ENCODE results near the gene INS. TPM values are rescaled to one million over a fixed set of nuclear protein-coding genes. Genes with fewer than 3 reads are reported as not detected.

Gene INS
- total RNA-seq, 1 donor from 2014 or later, result not detected

DNA sequence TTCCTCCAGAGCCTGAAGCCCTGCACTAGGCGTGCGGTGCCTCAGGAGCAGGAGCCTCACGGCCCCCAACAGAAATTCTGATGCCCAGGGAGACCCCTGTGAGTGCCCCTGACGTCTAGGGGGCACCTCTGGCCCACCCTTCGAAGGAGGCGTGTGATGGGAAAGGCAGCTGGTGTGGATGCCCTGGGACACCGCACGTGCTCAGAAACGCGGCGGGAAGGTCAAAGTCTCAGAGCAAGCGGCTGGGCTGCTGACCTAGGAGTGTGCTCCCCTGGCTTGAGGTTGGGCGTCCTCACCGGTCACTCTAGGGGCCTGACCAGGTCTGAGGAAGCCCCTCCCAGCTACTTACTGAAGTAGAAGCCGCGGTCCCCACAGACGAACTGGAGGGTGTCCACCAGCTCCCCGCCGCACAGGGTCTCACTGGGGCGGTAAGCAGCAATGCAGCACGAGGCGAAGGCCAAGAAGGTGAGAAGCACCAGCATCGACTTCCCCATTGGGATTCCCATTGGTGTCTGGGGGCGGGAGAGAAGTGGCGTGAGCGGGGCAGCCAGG lies 25.9 kb downstream of the INS start:
- intact Hi-C loops (cut with DNase I), result no loop called here
- ATAC-seq (no peak), DNase-seq (no peak)
- no peak overlapping the region for H3K27ac ChIP-seq
- peaks cover 65% of the 10 kb centered on the region for H3K27me3 ChIP-seq (ENCODE audit: low read depth)
- H3K4me1 ChIP-seq, result peaks cover 9% of the 10 kb centered on the region
- no peak overlapping the region for H3K4me3 ChIP-seq
- no peaks in the 10 kb centered on the region for H3K9me3 ChIP-seq
- no peaks in the 10 kb centered on the region for H3K36me3 ChIP-seq
- TF ChIP-seq, protein P1, sequence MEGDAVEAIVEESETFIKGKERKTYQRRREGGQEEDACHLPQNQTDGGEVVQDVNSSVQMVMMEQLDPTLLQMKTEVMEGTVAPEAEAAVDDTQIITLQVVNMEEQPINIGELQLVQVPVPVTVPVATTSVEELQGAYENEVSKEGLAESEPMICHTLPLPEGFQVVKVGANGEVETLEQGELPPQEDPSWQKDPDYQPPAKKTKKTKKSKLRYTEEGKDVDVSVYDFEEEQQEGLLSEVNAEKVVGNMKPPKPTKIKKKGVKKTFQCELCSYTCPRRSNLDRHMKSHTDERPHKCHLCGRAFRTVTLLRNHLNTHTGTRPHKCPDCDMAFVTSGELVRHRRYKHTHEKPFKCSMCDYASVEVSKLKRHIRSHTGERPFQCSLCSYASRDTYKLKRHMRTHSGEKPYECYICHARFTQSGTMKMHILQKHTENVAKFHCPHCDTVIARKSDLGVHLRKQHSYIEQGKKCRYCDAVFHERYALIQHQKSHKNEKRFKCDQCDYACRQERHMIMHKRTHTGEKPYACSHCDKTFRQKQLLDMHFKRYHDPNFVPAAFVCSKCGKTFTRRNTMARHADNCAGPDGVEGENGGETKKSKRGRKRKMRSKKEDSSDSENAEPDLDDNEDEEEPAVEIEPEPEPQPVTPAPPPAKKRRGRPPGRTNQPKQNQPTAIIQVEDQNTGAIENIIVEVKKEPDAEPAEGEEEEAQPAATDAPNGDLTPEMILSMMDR (IDR thresholded peaks at IDR 0.05), result no peak

DNA sequence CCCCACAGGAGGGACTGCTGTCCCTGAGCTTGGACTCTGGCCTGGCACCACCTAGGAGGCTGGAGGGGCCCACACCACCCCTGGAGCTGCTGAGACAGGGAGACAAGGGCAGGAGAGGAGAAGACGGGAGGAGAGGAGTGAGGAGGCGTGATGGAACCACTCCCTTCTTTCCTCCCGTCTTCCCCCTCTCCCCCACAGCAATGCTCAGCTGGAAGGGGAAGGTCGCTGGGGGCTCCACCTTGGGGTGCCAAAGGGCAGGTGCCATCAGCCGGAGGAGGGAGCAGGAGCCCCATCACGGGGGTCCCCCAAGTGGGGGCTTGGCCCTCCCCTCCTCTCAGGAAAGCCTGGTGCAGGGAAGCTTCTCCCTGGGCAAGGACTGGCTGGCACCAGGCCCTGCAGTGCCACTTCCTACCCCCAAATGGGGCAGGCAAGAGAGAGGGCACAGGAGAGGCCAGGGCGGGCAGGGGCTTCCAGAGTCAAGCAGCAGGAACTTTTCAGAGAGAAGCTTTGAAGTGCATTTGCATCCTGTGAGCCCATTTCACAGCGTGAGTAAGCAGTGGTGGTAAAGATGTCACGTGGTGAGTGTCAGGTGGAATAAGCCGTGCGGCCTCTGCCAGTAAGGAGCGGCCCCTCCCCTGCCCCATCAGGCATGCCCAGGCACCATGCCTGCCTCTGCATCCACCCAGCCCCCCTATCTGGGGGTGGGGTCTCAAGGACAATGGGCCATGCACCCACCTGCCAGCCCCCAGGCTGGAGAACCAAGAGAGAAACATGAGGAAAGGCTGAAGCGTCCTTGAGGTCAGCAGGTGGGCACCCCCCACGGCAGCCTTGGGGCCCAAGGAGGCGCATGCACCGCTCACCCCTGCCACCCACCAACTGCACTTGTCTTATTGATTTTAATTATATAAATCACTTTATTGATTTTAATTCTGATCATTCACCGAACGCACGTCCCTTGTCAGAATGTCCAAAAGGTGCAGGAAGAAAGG lies 26.7 kb downstream of the INS start:
- no peak overlapping the region for H3K4me3 ChIP-seq
- no peak overlapping the region for H3K27ac ChIP-seq
- peaks cover 9% of the 10 kb centered on the region for H3K4me1 ChIP-seq
- no peak for DNase-seq
- H3K36me3 ChIP-seq, result no peaks in the 10 kb centered on the region
- H3K9me3 ChIP-seq, result no peaks in the 10 kb centered on the region
- intact Hi-C loops (cut with DNase I), result no loop called here
- TF ChIP-seq, protein P1 (IDR thresholded peaks at IDR 0.05), result no peak
- peaks cover 66% of the 10 kb centered on the region for H3K27me3 ChIP-seq (ENCODE audit: low read depth)
- no peak for ATAC-seq

DNA sequence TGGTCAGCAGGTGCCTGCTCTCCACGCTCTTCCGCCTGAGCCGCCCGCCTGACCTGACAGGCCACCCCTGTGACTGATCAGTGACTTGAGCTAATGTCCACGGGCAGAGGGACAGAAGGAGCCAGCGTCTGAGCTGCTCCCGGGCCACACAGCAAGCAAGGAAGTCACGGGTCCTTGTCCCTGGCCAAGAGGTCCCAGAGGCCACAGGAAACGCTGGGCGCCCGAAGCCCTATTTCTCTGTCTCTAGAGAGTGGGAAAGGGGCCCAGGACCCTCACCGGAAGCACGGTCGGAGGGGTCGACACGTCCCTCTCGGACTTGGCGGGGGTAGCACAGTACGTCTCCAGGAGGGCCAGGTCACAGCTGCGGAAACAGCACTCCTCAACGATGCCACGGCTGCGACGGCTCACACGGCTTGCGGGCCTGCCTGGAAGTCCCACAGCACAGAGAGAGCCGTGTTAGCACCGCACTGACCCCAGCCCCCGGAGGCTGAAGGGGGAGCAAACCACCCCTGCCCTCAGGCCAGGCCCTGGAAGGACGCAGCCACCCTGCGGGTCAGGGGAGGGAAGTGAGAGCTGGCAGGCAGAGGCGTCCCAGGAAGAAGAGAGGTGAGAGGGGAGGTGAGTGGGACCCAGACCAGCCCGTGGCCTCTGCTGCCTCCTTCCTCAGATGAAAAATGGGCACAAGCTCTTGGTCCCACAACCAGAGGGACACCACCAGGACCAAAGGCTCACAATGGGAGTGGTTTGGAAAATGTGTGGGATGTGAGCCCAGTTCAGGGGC lies 27.6 kb downstream of the INS start:
- Histone ChIP-seq H3K27me3 (ENCODE audit: low read depth) (peaks cover 64% of the 10 kb centered on the region), H3K36me3 (no peaks in the 10 kb centered on the region), H3K9me3 (no peaks in the 10 kb centered on the region), H3K4me3 (no peak overlapping the region), H3K4me1 (peaks cover 9% of the 10 kb centered on the region), H3K27ac (no peak overlapping the region)
- intact Hi-C loops (cut with DNase I), result no loop called here
- ATAC-seq (no peak), DNase-seq (no peak)
- TF ChIP-seq, protein P1 (IDR thresholded peaks at IDR 0.05), result no peak

DNA sequence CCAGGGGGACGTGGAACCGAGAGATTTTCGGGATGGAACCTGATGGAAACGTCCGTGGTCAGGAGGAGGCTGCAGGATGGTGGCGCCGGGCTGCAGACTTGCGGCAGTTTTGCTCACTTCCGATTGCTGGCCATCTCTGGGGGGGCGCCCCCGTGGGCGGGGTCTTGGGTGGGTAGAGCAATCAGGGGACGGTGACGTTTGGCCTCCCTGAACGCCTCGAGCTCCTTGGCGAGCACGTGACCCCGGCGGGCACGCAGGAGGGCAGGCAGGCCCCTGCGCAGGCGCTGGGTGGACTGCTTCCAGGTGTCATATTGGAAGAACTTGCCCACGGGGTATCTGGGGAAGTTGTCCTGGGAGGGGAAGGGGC lies 28.2 kb downstream of the INS start:
- DNase-seq (no peak), ATAC-seq (no peak)
- TF ChIP-seq, protein P1 (IDR thresholded peaks at IDR 0.05), result no peak
- peaks cover 64% of the 10 kb centered on the region for H3K27me3 ChIP-seq (ENCODE audit: low read depth)
- no peaks in the 10 kb centered on the region for H3K36me3 ChIP-seq
- H3K9me3 ChIP-seq, result no peaks in the 10 kb centered on the region
- intact Hi-C loops (cut with DNase I), result no loop called here
- no peak overlapping the region for H3K4me3 ChIP-seq
- H3K4me1 ChIP-seq, result peaks cover 9% of the 10 kb centered on the region
- H3K27ac ChIP-seq, result no peak overlapping the region

DNA sequence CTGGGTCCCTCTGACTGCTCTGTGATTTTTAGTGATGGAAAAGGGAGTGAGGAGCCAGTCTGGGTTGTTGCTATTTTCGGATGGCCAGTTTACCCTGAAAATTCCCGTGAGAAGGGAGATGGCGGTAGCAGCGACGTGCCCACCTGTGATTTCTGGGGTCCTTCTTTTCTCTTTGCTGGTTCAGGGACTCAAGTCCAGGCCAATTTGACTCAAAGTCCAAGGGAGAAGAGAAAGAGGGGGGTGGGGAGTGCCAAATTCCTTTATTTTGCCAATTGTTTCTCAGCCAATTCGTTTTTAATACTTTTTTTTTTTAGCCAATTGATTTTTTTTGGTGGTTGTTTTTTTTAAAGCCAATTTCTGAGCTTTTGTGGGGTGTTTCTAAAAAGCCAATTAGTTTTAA lies 28.8 kb downstream of the INS start:
- TF ChIP-seq, protein P1 (IDR thresholded peaks at IDR 0.05), result no peak
- intact Hi-C loops (cut with DNase I), result no loop called here

More for the DNA sequence above, 28.8 kb downstream of the INS start:
- H3K27me3 ChIP-seq (ENCODE audit: low read depth), result peaks cover 58% of the 10 kb centered on the region
- no peaks in the 10 kb centered on the region for H3K9me3 ChIP-seq
- H3K36me3 ChIP-seq, result no peaks in the 10 kb centered on the region
- DNase-seq, result no peak
- no peak overlapping the region for H3K4me3 ChIP-seq
- H3K27ac ChIP-seq, result no peak overlapping the region
- peaks cover 3% of the 10 kb centered on the region for H3K4me1 ChIP-seq
- no peak for ATAC-seq

Measured in lower lobe of right lung (tissue), 2 donors.